Measurements from ENCODE around the gene SPATA24.

SPATA24 gene

GRCh38 chr5:139416651-139417050 lies 12.8 kb upstream of the SPATA24 start:
- H3K4me3 ChIP-seq (ENCODE audit: low read depth, low read length) = no peak overlapping the region
- in situ Hi-C loops (cut with HindIII; ENCODE audit: low sequenced_read_pairs) = loop anchor here (10.0 kb wide), 1 partner anchor 108 kb away; no protein-coding TSS in a partner anchor
- no peak for DNase-seq (ENCODE audit: low read depth)
- no peak for TF ChIP-seq CTCF (IDR thresholded peaks at IDR 0.05; ENCODE audit: low read depth, low read length, missing control alignments)

GRCh38 chr5:139415869-139416268 lies 12.0 kb upstream of the SPATA24 start:
- H3K4me3 ChIP-seq (ENCODE audit: low read depth, low read length) = no peak overlapping the region

GRCh38 chr5:139415221-139415861 lies 11.5 kb upstream of the SPATA24 start:
- TF ChIP-seq CTCF (IDR thresholded peaks at IDR 0.05; ENCODE audit: low read depth, low read length, missing control alignments) = no peak
- in situ Hi-C loops (cut with HindIII; ENCODE audit: low sequenced_read_pairs) = loop anchor here (10.0 kb wide), 1 partner anchor 109 kb away; no protein-coding TSS in a partner anchor
- no peak for DNase-seq (ENCODE audit: low read depth)
- no peak overlapping the region for H3K4me3 ChIP-seq (ENCODE audit: low read depth, low read length)

More at GRCh38 chr5:139415869-139416268, 12.0 kb upstream of the SPATA24 start:
- in situ Hi-C loops (cut with HindIII; ENCODE audit: low sequenced_read_pairs) = loop anchor here (10.0 kb wide), 1 partner anchor 109 kb away; no protein-coding TSS in a partner anchor
- TF ChIP-seq CTCF (IDR thresholded peaks at IDR 0.05; ENCODE audit: low read depth, low read length, missing control alignments) = no peak
- no peak for DNase-seq (ENCODE audit: low read depth)

GRCh38 chr5:139414581-139415130 lies 10.8 kb upstream of the SPATA24 start:
- in situ Hi-C loops (cut with HindIII; ENCODE audit: low sequenced_read_pairs) = loop anchor here (10.0 kb wide), 1 partner anchor 110 kb away; no protein-coding TSS in a partner anchor
- no peak for DNase-seq (ENCODE audit: low read depth)
- no peak for TF ChIP-seq CTCF (IDR thresholded peaks at IDR 0.05; ENCODE audit: low read depth, low read length, missing control alignments)
- H3K4me3 ChIP-seq (ENCODE audit: low read depth, low read length) = no peak overlapping the region

- no peak for DNase-seq (ENCODE audit: low read depth)
- in situ Hi-C loops (cut with HindIII; ENCODE audit: low sequenced_read_pairs) = loop anchor here (10.0 kb wide), 1 partner anchor 111 kb away; no protein-coding TSS in a partner anchor
- H3K4me3 ChIP-seq (ENCODE audit: low read depth, low read length) = no peak overlapping the region
- TF ChIP-seq CTCF (IDR thresholded peaks at IDR 0.05; ENCODE audit: low read depth, low read length, missing control alignments) = no peak
Measured at GRCh38 chr5:139413963-139414362, 10.1 kb upstream of the SPATA24 start.

GRCh38 chr5:139413153-139413552 lies 9.3 kb upstream of the SPATA24 start:
- TF ChIP-seq CTCF (IDR thresholded peaks at IDR 0.05; ENCODE audit: low read depth, low read length, missing control alignments) = no peak
- in situ Hi-C loops (cut with HindIII; ENCODE audit: low sequenced_read_pairs) = loop anchor here (10.0 kb wide), 1 partner anchor 112 kb away; no protein-coding TSS in a partner anchor

More at GRCh38 chr5:139413153-139413552, 9.3 kb upstream of the SPATA24 start:
- H3K4me3 ChIP-seq (ENCODE audit: low read depth, low read length) = no peak overlapping the region
- DNase-seq (ENCODE audit: low read depth) = no peak

Measured in astrocyte of the cerebellum (primary cell).